GM11168 (cell line): Measurements from ENCODE around the gene RREB1.

Experiments
- in situ Hi-C: fragments of 300-500 bp; cut with MboI; formaldehyde crosslinking; loops from one replicate; pipeline ENCODE4 v1.12.0; 2022; ENCODE audit warnings: low sequenced_read_pairs; ENCODE audit not compliant: unreplicated experiment

RREB1 gene

GRCh38 chr6:7236306-7237209, 128.8 kb downstream of the RREB1 start:
- in situ Hi-C loops = loop anchor here (10.0 to 25.0 kb wide), 2 partner anchors 549 to 1372 kb away; no protein-coding TSS in a partner anchor

DNA sequence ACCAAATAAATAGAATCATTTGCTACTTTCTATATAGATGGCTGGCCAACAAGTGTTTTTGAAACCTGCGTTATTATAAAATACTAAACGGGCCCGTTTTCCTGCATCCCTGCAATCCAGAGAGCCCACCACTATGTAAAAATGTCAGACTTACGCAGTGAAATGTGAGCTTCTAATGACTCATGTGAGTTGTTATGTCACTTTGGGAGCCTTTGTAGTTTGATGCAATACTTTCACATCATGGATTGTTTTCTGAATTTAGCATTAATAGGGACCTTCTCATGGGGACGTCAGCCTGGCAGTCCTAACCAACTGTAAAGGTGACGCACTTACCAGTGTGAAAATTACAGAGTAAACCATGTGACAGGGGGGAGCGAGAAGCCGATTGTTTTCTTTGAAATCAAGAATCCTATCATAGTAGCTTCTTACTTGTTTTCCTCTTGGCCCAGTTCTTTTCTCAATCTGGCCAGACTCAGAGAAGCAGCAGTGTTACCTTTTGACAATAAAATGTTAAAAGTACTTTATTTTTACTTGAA, 130.0 kb downstream of the RREB1 start:
- in situ Hi-C loops = loop anchor here (10.0 to 25.0 kb wide), 2 partner anchors 550 to 1373 kb away; no protein-coding TSS in a partner anchor

DNA sequence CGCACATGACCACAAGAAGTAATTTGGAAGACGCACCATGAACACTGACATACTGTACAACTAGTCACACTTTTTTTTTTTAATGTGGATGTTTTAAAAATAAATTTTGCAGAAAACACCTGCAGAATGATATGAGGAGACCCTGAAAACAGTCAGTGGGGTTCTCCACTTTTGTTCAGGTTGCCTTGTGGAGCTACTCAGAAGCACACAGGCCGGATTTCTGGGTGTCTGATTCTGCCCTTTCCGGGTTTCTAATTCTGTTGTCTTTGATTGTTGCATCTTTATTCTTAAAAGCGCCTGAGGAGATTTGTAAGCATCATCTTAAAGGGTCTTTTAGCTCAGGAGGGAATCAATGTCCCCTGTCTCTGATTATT, 130.8 kb downstream of the RREB1 start:
- in situ Hi-C loops = loop anchor here (10.0 to 25.0 kb wide), 2 partner anchors 551 to 1374 kb away; no protein-coding TSS in a partner anchor

GRCh38 chr6:7238900-7239589, 131.3 kb downstream of the RREB1 start:
- in situ Hi-C loops = loop anchor here (10.0 to 25.0 kb wide), 2 partner anchors 552 to 1374 kb away; no protein-coding TSS in a partner anchor

DNA sequence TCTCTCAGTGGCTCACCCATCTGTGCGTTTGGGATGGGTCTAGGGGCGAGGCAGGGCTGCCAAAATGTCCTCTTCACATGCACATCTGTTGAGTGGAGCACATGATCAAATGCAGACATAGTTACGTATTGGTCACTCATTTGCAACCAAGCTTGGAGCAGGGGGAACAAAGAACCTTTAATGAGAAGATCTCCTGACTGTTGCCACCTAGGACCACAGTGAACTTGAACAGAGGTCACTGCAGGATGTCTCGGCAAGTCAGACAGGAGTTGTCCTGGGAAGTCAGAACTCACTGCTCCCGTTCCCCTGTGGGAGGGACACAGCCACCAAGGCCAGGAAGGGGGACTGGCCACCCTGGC, 131.8 kb downstream of the RREB1 start:
- in situ Hi-C loops = loop anchor here (10.0 to 25.0 kb wide), 2 partner anchors 552 to 1375 kb away; no protein-coding TSS in a partner anchor

DNA sequence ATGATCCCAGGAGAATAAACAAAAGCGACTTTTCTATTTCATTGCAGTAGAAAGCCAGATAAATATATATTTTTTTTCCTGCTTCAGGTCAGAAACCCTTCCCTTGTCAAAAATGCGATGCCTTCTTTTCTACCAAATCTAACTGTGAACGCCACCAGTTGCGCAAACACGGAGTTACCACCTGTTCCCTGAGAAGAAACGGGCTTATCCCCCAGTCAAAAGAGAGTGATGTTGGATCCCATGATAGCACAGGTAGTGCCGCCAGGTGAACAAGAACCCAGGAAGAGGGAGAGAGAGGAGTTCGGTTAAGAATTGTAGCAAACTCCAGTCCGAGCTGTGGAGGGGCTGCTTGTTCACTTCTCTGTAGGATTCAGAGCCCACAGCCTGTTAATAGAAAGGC, 132.6 kb downstream of the RREB1 start:
- in situ Hi-C loops = loop anchor here (25.0 kb wide), 1 partner anchor 553 kb away; no protein-coding TSS in a partner anchor

GRCh38 chr6:7241160-7241559, 133.4 kb downstream of the RREB1 start:
- in situ Hi-C loops = loop anchor here (25.0 kb wide), 1 partner anchor 554 kb away; no protein-coding TSS in a partner anchor

DNA sequence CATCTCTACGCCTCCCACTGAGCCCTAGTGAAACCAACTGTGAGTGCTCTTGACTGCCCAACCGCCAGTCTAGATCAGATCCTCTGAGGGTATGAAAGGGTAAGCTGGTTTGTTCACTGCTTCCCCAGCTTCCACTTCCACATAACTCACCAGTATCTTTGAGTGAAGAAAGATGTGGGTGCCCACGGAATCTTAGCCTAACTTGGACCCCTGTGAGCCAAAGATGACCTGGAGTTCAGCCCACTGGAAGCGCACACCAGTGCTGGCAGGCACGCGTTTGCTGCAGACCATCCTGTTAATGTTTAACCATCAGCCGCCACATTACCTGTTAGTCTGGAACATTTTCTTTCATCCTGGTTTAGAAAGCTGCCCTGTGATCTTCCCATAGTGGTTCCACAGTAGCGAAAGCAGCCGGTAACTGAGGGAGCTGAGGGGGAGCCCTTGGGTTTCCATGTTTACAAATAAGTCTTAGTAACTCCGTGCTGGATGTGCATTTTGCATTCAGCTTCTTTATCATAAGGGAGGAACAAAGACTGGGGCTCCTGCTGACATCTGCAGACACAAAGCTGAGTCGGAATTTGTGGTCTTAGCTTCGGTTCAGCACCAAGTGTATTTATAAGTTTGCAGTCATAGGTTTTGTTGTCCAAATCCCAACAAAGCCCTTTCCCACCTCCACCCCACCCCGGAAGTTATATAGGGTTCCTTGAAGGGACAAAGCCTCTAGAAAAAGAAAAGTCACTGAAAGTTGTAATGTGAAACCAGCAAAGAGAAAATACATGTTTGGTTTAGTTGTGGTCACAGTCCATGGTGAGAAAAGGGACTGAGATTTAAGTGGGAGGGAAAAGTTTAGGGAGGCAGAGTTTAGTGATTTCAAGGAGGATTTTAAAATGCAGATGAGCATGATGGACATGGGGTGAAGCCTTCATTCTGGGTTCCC, 134.2 kb downstream of the RREB1 start:
- in situ Hi-C loops = loop anchor here (25.0 kb wide), 1 partner anchor 555 kb away; no protein-coding TSS in a partner anchor

- in situ Hi-C loops = loop anchor here (25.0 kb wide), 1 partner anchor 556 kb away; no protein-coding TSS in a partner anchor
Observed at GRCh38 chr6:7242835-7243178, 135.0 kb downstream of the RREB1 start.

- in situ Hi-C loops = loop anchor here (25.0 kb wide), 1 partner anchor 556 kb away; no protein-coding TSS in a partner anchor
Observed at GRCh38 chr6:7243179-7243981, 135.6 kb downstream of the RREB1 start.

DNA sequence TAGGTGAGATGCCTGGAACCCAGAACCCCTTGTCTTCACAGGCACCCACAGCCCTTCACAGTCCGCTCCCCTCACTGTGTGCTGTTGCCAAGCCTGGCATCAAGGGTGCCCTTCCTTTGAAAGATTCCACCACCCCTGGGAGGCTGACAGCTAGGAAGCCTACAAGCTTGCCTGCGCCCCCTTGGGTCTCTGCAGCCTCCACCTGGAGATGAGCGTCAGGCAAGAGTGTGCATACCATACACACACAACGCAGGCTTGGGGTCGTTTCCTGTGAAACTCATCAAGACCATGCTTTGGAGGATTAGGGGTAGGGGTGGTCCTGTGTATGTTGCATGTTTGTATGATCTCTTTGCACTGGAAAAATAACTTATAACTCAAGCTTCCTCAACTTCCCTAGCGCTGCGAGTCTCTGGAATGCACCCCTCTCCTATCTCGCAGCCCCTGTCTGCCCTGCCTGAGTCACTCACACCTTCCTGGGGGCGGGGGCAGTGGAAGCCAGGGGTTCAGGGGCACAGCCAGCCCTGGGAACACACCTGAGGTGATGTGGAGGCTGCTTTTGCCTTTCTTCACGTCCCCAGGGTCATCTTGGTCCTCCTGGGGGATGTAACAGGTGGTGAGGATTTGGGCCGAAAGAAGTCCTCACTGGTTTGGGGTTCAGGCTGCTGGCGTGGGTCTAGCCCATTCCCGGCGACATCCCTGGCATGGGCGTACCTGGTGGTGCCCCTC, 138.1 kb downstream of the RREB1 start:
- in situ Hi-C loops = loop anchor here (25.0 kb wide), 1 partner anchor 559 kb away; no protein-coding TSS in a partner anchor

DNA sequence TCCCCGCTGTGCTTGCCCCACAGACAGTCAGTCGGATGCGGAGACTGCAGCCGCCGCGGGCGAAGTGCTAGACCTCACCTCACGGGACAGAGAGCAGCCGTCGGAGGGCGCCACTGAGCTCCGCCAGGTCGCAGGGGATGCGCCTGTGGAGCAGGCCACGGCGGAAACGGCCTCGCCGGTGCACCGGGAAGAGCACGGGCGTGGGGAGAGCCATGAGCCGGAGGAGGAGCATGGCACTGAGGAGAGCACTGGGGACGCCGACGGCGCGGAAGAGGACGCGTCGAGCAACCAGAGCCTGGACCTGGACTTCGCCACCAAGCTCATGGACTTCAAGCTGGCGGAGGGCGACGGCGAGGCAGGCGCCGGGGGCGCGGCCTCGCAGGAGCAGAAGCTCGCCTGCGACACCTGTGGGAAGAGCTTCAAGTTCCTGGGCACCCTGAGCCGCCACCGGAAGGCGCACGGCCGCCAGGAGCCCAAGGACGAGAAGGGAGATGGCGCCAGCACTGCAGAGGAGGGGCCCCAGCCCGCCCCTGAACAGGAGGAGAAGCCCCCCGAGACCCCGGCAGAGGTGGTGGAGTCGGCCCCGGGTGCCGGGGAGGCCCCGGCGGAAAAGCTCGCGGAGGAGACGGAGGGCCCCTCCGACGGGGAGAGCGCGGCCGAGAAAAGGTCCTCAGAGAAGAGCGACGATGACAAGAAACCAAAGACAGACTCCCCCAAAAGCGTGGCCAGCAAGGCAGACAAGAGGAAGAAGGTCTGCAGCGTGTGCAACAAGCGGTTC, 138.8 kb downstream of the RREB1 start:
- in situ Hi-C loops = loop anchor here (25.0 kb wide), 1 partner anchor 559 kb away; no protein-coding TSS in a partner anchor

DNA sequence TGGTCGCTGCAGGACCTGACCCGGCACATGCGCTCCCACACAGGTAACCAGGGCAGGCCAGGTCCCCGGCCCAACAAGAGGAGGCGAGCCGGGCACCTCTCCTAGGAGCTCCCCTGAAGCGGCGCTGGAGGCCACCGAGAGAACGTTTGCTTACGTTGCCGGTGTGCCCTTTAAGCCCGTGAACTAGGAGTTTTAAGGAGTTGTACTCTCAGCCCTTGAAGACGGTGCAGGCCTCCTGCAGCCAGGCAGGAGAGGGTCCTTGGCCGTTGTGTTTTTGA, 139.4 kb downstream of the RREB1 start:
- in situ Hi-C loops = loop anchor here (25.0 kb wide), 1 partner anchor 560 kb away; no protein-coding TSS in a partner anchor

DNA sequence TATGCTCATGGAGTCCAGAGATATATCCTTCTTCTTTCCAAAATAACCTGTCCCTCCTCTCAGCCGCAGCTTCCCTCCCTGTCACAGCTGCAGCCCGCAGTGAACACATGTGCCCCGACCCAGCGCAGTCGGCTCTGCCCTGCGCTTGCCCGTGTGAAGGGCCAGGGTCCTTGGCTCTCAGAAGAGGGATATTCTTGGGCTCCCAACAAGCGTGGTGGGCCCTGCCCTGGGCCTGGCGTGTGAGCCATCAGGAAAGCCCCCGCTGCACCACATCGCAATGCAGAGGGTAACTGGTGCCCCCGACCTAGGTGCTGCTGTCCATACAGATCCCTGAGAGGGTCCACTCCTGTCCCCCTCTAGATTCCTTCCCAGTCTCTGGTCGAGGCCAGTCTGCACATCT, 140.1 kb downstream of the RREB1 start:
- in situ Hi-C loops = loop anchor here (25.0 kb wide), 1 partner anchor 561 kb away; no protein-coding TSS in a partner anchor

GRCh38 chr6:7249391-7249790, 141.6 kb downstream of the RREB1 start:
- in situ Hi-C loops = loop anchor here (25.0 kb wide), 1 partner anchor 562 kb away; no protein-coding TSS in a partner anchor

DNA sequence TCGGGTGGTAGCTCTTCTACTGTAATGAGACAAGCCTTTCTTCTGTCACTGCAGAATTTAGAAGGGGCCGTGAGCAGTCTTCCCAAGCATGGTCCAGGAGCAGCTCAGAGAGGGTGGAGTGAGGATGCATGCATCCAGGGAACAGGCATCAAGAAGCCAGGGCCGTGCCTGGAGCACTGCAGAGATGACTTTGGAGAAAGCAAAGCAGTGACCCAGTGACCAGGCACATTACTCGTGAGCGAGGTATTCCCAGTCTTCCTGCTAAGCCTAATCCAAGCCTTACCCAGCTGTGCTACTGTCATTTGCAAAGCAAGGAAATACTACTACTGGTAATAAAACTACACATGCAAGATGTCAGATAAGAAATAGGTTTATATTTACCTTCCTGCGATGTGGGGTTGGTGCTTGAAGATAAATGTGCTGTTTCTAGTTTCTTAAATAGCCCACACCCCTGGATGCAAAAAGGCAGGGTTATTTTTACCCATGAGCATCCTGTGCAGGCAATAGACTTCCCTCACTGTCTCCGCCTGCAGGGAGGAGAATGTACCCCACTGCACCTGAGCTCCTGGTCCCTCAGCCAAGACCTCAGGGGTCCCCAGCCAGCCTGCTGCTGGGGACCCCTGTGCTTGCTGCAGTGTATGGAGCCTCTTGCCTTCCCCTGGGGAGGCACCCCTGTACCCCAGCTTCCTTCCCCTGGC, 142.3 kb downstream of the RREB1 start:
- in situ Hi-C loops = loop anchor here (25.0 kb wide), 1 partner anchor 563 kb away; no protein-coding TSS in a partner anchor

DNA sequence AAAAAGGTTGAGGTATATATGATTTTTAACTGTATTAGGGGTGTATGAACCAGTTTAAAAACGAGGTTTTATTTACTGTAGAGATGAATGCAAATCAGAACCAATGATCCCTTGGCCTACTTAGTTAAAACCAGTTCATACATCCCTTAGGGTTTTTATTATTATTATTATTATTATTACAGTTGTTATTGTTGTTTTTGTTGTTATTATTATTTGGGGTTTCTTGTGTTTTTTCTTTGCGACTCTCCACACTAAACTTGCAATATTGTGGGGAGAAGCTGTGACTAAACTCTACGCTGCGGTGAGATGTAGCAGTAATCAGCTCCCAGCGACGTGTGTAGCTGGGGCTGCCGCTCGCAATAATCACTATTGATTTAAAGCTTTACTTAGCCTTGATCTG, 143.1 kb downstream of the RREB1 start:
- in situ Hi-C loops = no loop called here
